Islet precursor cell (in vitro differentiated cells): ENCODE results near the gene MARK4.
"Not testable (repeated sequence)": the region's sequence is repeated elsewhere in the genome, so short reads cannot be mapped to it uniquely, and the experiment has no call there.

Experiments
- DNase-seq: peaks from one replicate; pipeline ENCODE4 v3.0.0-alpha.2; 2018

Gene MARK4

GRCh38 chr19:45244133-45244794 lies 6.8 kb upstream of the MARK4 start:
- peak; percentile 69 for DNase-seq

DNA sequence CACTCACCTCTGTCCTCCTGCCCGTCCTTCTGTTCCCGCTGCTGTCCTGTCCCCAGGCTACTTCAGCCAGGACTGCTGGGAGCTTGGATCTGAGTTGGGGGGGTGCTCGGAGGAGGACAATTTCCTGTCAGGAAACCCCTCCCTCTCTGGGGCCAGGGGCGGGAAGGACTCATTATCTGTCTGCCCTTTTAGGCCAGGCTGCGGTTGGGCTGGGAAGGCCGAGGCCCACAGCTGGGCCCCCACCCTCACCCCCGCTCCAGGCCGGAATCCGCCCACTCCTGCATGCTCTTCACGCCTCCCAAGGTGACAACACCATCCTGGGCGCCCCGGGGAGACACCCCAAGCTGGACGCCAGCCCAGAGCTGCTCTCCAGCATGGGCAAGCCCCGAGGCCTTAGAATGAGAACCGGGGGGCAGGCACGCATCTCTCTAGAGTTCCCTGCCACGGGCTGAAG lies 5.7 kb upstream of the MARK4 start, which contains the start of gene EXOC3L2:
TSS of gene EXOC3L2 (minus strand) at position 74 of the 454 bp plus-strand sequence. CDS start 6,362 bp downstream, outside the sequence.
- DNase-seq = peak; percentile 73

DNA sequence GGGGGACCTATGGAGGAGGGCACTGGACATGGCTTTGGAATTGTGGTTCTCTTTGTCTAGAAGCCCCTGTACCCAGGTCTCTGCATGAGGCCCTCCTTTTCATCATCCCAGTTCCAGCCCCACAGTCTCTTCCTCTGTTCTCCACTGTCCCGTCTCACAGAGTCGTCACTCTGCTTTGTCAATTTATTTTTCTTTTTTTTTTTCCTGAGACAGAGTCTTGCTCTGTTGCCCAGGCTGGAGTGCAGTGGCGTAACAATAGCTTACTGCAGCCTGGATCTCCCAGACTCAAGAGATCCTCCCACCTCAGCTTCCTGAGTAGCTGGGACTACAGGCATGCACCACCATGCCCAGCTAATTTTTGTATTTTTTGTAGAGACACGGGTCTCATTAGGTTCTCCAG lies 5.2 kb upstream of the MARK4 start:
- no peak for DNase-seq

- no peak for DNase-seq
Observed at GRCh38 chr19:45247136-45247535, 3.9 kb upstream of the MARK4 start.

GRCh38 chr19:45249261-45250033 lies 1.6 kb upstream of the MARK4 start:
- no peak for DNase-seq

DNA sequence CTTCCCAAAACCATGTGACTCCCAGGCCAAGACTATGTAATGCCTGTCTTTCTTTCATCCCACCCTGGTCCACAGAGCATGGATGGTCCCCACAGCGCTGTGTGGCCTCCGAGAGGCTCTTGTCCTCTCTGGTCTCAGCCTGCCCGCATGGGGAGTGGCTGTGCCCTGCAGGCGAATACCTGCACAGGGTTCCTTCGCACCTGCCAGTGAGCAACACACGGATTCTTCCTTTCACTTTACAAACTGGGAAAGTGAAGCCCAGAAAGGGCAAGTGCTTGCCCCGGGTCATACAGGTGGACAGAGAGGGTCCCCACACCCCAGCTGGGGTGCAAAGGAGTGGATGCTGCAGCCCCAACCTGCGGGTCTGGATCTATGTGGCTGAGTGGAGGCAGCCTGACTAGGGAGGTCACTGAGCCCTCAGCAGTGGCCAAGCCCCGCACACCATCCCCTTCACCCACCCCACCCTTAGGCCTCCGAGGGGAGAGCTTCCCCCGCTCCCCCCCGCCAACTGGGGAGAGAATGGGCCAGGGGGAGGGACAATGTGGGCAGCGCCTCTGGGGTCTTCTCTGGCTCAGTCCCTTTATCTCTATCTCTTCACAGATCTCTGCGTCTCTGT lies 747 bp upstream of the MARK4 start:
- DNase-seq = no peak

GRCh38 chr19:45251452-45252354 lies 632 bp downstream of the MARK4 start:
- no peak for DNase-seq

DNA sequence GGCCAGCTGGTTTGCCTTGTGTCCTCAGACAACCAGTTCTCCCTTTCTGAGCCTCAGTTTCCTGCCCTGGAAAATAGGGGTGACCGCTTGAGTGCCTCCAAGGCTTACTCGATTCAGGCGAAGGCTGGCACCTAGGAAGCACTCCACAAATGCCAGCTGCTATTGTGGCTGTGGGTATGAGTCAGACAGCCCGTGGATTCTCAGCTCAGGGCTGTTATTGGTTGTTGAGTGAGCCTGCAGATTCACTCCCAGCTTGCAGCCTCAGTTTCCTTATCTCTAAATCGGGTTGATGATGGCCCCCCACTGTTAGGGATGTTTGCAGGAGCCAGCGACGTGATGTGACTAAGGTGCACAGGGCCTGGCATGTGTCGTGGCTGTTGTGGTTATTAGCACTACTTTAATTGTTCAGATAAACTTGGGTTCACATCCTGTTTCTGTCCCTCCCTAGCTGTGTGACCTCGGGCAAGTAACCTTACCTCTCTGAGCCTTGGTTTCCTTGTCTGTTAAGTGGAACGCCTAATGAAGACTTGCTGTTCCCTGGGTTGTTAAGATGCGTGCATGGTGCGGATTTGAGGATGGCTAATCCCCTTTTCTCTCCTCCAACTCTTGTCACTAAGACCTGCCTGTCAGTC lies 2.4 kb downstream of the MARK4 start:
- no peak for DNase-seq

GRCh38 chr19:45254044-45254531 lies 3.0 kb downstream of the MARK4 start:
- no peak for DNase-seq

- no peak for DNase-seq
Observed at GRCh38 chr19:45255611-45256157, 4.6 kb downstream of the MARK4 start.

GRCh38 chr19:45256836-45257235 lies 5.8 kb downstream of the MARK4 start:
- DNase-seq = no peak

- no peak for DNase-seq
Observed at GRCh38 chr19:45258862-45259261, 7.8 kb downstream of the MARK4 start.

DNA sequence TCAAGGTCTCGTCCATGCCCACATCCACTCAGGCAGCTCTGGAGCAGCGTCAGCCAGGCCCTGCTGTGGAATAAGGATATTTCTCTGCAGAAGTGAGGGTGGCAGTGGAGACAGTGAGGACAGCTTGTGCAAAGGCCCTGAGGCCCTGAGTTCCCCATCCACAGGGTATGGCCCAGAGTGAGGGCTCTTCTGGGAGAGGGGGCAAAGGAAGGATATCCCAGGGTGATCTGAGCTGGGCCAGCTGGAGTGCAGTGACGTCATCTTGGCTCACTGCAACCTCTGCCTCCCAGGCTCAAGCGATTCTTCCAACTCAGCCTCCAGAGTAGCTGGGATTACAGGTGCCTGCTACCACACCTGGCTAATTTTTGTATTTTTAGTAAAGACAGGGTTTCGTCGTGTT lies 11.5 kb downstream of the MARK4 start:
- no peak for DNase-seq

DNA sequence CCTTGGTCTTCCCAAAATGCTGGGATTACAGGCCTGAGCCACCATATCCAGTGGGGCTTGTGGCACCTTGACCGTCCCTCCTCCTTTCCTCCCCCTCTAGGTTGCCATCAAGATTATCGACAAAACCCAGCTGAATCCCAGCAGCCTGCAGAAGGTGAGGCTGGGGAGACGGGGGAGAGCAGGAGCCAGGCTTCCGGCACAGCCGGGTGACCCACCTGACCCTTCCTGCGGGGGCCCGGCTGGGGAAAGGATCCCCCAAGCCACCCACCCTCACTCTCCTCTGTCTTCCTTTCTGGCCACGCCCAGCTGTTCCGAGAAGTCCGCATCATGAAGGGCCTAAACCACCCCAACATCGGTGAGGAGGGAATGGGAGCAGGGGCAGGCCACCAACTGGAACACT lies 11.9 kb downstream of the MARK4 start:
- no peak for DNase-seq

GRCh38 chr19:45264781-45265317 lies 13.8 kb downstream of the MARK4 start:
- DNase-seq = no peak

- no peak for DNase-seq
Observed at GRCh38 chr19:45265375-45265774, 14.3 kb downstream of the MARK4 start.

DNA sequence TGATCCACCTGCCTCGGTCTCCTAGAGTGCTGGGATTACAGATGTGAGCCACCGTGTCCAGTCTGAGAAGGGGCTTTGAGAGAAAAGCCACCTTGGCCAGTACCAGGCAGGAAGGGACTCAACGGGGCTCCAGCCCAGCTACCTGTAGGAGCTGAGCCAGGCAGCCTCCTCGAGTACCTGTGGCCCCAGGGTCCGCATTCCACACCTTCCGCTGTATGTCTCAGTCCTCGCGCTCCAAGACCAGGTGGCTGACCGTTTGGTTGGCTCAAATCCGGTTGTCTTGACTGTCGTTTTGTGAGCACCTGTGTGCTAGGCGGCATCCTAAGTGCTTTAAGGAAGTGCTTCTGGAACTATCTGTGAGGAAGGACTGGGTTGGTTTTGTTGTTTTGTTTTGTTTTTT lies 16.2 kb downstream of the MARK4 start:
- no peak for DNase-seq

- not testable (repeated sequence) for DNase-seq
Observed at GRCh38 chr19:45269939-45270338, 18.9 kb downstream of the MARK4 start.

DNA sequence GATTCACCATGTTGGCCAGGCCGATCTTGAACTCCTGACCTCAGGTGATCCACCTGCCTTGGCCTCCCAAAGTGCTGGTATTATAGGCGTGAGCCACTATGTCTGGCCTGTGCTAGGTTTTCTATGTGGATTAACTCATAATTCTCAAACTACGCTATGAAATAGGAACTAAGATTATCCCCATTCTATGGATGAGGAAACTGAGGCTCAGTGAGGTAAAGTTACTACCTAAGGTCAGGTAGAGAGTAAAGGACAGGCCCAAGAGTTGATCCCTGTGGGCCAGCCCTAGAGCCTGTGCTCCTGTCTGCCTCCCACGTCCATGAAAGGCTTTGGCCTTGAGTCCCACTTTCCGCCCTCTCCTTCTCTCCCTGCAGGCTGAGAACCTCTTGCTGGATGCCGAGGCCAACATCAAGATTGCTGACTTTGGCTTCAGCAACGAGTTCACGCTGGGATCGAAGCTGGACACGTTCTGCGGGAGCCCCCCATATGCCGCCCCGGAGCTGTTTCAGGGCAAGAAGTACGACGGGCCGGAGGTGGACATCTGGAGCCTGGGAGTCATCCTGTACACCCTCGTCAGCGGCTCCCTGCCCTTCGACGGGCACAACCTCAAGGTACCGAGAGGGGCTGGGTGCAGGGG lies 20.1 kb downstream of the MARK4 start:
- no peak for DNase-seq

DNA sequence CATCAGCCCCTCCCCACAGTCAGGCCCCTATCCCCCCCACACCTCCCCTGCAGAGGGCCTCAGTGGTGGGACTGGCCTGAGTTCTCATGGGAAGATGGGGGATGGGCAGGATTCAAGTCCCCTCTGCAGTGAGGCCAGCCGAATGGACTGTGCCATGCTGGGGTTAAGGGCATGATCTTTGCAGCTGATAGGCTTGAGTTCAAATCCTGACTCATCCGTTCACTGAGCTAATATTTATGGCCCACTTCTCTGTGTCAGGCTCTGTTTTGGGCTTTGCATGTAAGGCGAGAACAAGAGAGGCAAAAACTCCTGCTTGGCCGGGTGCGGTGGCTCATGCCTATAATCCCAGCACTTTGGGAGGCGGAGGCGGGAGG lies 20.7 kb downstream of the MARK4 start:
- DNase-seq = no peak

GRCh38 chr19:45273521-45273855 lies 22.4 kb downstream of the MARK4 start:
- DNase-seq = no peak
